ENCODE data around the gene FRMD1. TPM values are rescaled to one million over a fixed set of nuclear protein-coding genes. Genes with fewer than 3 reads are reported as not detected.

The FRMD1 gene
- total RNA-seq, 1 experiment from 2014 or later, result not detected

DNA sequence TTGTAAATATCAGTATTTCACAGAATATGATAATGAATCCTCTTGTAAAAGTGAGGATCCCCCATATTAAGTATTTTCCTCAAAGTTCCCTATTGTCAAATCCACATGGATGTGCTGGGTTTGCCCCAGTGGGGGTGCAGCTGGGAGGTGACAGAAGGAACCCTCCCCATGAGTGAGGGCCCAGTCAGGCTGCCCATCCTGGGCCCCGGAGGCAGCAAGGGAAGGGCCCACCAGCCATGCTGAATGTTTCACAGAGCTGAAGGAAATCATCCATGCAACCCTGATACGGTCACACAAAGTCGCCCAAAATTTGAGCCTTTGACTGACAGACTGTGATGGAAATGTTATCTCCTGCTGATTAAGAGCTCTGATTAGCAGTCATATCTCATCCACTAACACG is 39.7 kb downstream of the FRMD1 start:
- ChIA-PET CTCF (no interaction called here), POLR2A (ENCODE audit: unreplicated experiment) (no interaction called here)
- Histone ChIP-seq H3K79me2 (ENCODE audit: low read depth) (no peaks in the 10 kb centered on the region), H3F3A (ENCODE audit: insufficient read depth, low read depth) (peaks cover 15% of the 10 kb centered on the region; the same call in 1 of the 2 replicates), H3K36me3 (ENCODE audit: low read depth) (no peaks in the 10 kb centered on the region), H3K27me3 (ENCODE audit: insufficient read depth, low read depth) (peaks cover 50% of the 10 kb centered on the region), H3K9me3 (ENCODE audit: insufficient read depth, low read depth) (peaks cover 4% of the 10 kb centered on the region; the same call in 1 of the 2 replicates), H3K4me2 (no peak overlapping the region), H3K9me2 (ENCODE audit: insufficient read depth) (no peaks in the 10 kb centered on the region), H2AFZ (no peak overlapping the region), H3K4me1 (replicated peaks; ENCODE audit: insufficient read depth) (peaks cover 24% of the 10 kb centered on the region), H3K27ac (no peak overlapping the region), H3K4me3 (no peak overlapping the region), H4K20me1 (ENCODE audit: insufficient read depth) (no peaks in the 10 kb centered on the region)
- intact Hi-C loops (cut with micrococcal nuclease; ENCODE audit: unreplicated experiment), result no loop called here
- BruUV-seq (replicated peaks), result no TSS peak
- DNase-seq, result no peak
- TF ChIP-seq, protein P1, sequence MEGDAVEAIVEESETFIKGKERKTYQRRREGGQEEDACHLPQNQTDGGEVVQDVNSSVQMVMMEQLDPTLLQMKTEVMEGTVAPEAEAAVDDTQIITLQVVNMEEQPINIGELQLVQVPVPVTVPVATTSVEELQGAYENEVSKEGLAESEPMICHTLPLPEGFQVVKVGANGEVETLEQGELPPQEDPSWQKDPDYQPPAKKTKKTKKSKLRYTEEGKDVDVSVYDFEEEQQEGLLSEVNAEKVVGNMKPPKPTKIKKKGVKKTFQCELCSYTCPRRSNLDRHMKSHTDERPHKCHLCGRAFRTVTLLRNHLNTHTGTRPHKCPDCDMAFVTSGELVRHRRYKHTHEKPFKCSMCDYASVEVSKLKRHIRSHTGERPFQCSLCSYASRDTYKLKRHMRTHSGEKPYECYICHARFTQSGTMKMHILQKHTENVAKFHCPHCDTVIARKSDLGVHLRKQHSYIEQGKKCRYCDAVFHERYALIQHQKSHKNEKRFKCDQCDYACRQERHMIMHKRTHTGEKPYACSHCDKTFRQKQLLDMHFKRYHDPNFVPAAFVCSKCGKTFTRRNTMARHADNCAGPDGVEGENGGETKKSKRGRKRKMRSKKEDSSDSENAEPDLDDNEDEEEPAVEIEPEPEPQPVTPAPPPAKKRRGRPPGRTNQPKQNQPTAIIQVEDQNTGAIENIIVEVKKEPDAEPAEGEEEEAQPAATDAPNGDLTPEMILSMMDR (conservative IDR thresholded peaks at IDR 0.05), result no peak
- TF ChIP-seq EZH2 (IDR thresholded peaks at IDR 0.05; ENCODE audit: low read depth), result no peak

DNA sequence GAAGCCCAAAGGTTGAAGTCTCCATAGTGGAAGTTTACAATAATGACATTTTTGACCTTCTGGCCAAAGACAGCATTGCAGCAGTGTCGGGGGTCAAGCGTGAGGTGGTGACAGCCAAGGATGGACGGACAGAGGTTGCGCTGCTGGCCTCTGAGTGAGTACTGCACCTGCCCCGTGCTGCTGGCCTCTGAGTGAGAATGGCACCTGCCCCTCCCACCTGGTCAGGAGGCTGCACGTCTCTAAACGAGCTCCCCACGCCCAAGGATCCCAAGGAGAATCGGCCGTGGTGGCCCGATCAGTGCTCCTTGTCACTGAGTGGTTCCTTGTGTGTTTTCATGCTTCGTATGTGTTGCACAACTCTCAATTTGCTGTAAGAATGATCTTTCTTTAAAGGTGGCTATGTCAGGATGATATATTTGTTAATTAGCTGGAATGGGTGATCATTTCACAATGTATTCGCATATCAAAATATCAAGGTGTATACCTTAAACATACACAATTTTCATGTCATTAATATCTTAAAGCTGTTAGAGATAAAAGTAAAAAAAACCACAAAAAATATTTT is 40.4 kb downstream of the FRMD1 start:
- Histone ChIP-seq H2AFZ (no peak overlapping the region), H3K4me3 (no peak overlapping the region), H3F3A (ENCODE audit: insufficient read depth, low read depth) (peaks cover 15% of the 10 kb centered on the region; the same call in 1 of the 2 replicates), H3K4me2 (peak overlapping the region; percentile 36), H3K9me2 (ENCODE audit: insufficient read depth) (no peaks in the 10 kb centered on the region), H4K20me1 (ENCODE audit: insufficient read depth) (no peaks in the 10 kb centered on the region), H3K79me2 (ENCODE audit: low read depth) (no peaks in the 10 kb centered on the region), H3K4me1 (replicated peaks; ENCODE audit: insufficient read depth) (peaks cover 24% of the 10 kb centered on the region), H3K9me3 (ENCODE audit: insufficient read depth, low read depth) (peaks cover 4% of the 10 kb centered on the region; the same call in 1 of the 2 replicates), H3K27ac (no peak overlapping the region), H3K36me3 (ENCODE audit: low read depth) (no peaks in the 10 kb centered on the region), H3K27me3 (ENCODE audit: insufficient read depth, low read depth) (peaks cover 47% of the 10 kb centered on the region)
- ChIA-PET CTCF (no interaction called here), POLR2A (ENCODE audit: unreplicated experiment) (no interaction called here)
- TF ChIP-seq, protein P1 (conservative IDR thresholded peaks at IDR 0.05), result no peak
- no peak for TF ChIP-seq EZH2 (IDR thresholded peaks at IDR 0.05; ENCODE audit: low read depth)
- intact Hi-C loops (cut with micrococcal nuclease; ENCODE audit: unreplicated experiment), result no loop called here
- BruUV-seq (replicated peaks), result no TSS peak
- no peak for DNase-seq

DNA sequence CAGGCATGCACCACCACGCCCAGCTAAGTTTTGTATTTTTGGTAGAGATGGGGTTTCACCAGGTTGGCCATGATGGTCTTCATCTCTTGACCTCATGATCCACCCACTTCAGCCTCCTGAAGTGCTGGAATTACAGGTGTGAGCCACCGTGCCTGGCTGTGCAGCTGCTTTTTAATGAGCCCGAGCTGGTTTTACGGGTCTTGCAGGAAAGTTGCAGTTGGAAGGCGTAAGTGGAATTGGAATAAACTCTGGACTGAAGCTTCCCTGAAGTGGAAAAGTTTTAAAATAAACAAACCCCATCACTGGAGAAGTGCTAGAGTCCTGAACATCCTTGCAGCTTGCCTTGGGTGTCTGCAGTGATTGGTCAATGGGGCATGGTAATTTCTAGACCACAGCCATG is 41.2 kb downstream of the FRMD1 start:
- peaks cover 15% of the 10 kb centered on the region; the same call in 1 of the 2 replicates for H3F3A ChIP-seq (ENCODE audit: insufficient read depth, low read depth)
- no peaks in the 10 kb centered on the region for H4K20me1 ChIP-seq (ENCODE audit: insufficient read depth)
- H3K27ac ChIP-seq, result no peak overlapping the region
- no peak overlapping the region for H2AFZ ChIP-seq
- peak overlapping the region; percentile 36 for H3K4me2 ChIP-seq
- H3K9me3 ChIP-seq (ENCODE audit: insufficient read depth, low read depth), result peaks cover 4% of the 10 kb centered on the region; the same call in 1 of the 2 replicates
- no peaks in the 10 kb centered on the region for H3K9me2 ChIP-seq (ENCODE audit: insufficient read depth)
- BruUV-seq (replicated peaks), result no TSS peak
- CTCF ChIA-PET, result no interaction called here
- POLR2A ChIA-PET (ENCODE audit: unreplicated experiment), result no interaction called here
- no peak for TF ChIP-seq EZH2 (IDR thresholded peaks at IDR 0.05; ENCODE audit: low read depth)
- TF ChIP-seq, protein P1 (conservative IDR thresholded peaks at IDR 0.05), result no peak
- H3K27me3 ChIP-seq (ENCODE audit: insufficient read depth, low read depth), result peaks cover 44% of the 10 kb centered on the region; the same call in 1 of the 2 replicates
- no peak overlapping the region for H3K4me3 ChIP-seq
- H3K4me1 ChIP-seq (replicated peaks; ENCODE audit: insufficient read depth), result peaks cover 24% of the 10 kb centered on the region
- intact Hi-C loops (cut with micrococcal nuclease; ENCODE audit: unreplicated experiment), result no loop called here
- no peaks in the 10 kb centered on the region for H3K36me3 ChIP-seq (ENCODE audit: low read depth)
- no peaks in the 10 kb centered on the region for H3K79me2 ChIP-seq (ENCODE audit: low read depth)
- DNase-seq, result peak in 1 of 2 experiments; percentile 69

Measured in PC-9 (cell line).